ENCODE results near the gene FBN1. TPM values are rescaled to one million over a fixed set of nuclear protein-coding genes. Genes with fewer than 3 reads are reported as not detected.

The FBN1 gene
- total RNA-seq, 4 donors from 2014 or later, result 128 to 325 (median 215) TPM

DNA sequence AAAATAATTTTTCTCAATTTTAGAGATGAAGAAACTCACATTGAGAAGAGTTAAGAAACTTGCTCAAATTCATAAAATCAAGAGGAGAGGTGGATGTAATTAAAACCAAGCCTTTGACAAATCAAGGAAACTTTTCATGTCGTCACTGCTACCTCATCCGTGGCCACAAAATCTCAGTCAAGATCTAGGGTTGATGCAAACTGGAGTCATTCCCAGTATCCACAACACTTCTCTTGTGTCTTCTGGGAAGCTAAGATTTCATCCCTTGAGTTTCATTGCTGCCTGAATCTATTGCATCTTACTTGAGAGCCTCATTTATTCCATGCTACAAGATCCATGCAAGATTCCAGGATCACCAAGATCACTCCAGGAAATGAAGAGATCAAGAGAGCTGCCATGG is 5.4 kb upstream of the FBN1 start:
- TF ChIP-seq, protein P1, sequence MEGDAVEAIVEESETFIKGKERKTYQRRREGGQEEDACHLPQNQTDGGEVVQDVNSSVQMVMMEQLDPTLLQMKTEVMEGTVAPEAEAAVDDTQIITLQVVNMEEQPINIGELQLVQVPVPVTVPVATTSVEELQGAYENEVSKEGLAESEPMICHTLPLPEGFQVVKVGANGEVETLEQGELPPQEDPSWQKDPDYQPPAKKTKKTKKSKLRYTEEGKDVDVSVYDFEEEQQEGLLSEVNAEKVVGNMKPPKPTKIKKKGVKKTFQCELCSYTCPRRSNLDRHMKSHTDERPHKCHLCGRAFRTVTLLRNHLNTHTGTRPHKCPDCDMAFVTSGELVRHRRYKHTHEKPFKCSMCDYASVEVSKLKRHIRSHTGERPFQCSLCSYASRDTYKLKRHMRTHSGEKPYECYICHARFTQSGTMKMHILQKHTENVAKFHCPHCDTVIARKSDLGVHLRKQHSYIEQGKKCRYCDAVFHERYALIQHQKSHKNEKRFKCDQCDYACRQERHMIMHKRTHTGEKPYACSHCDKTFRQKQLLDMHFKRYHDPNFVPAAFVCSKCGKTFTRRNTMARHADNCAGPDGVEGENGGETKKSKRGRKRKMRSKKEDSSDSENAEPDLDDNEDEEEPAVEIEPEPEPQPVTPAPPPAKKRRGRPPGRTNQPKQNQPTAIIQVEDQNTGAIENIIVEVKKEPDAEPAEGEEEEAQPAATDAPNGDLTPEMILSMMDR (IDR thresholded peaks at IDR 0.05; ENCODE audit: low read depth), result no peak

DNA sequence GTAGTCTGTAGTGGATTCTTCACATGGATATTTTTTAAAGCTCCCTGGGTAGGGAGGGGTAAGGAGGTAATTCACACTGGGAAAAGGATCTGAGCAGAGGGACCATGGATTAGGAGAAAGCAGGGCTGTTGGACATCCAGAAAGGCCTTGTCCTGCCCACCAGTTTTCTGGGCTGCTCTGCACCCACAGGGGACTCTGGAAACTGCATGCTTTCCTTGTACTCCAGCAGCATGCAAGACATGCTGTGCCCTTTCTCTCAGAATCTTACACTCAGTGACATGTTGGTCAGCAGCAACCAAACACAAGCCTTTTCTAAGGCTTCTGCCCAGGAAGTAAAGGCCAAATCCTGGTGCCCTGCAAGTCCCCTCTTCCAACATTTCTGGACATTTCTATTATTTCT is 2.5 kb upstream of the FBN1 start:
- TF ChIP-seq, protein P1 (IDR thresholded peaks at IDR 0.05; ENCODE audit: low read depth), result no peak

DNA sequence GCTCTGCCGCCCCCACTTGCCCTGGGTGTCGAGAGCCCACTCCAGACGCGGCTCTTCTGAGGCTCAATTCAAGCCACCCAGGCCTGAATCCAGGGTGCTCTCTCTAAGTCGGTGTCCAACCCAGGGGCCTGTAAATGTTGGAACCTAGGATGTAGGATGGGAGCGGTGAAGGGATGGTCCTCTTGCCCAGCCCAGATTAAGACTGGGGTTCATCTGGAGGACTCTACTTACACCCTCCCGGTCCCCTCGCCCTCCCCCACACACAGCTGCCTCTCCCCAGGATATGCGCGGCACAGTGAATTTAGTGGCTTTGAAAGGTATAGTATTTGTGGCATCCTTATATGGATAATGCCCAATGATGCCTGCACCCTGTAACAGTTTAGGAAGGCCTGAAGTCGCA is 822 bp upstream of the FBN1 start:
- TF ChIP-seq, protein P1 (IDR thresholded peaks at IDR 0.05; ENCODE audit: low read depth), result no peak

DNA sequence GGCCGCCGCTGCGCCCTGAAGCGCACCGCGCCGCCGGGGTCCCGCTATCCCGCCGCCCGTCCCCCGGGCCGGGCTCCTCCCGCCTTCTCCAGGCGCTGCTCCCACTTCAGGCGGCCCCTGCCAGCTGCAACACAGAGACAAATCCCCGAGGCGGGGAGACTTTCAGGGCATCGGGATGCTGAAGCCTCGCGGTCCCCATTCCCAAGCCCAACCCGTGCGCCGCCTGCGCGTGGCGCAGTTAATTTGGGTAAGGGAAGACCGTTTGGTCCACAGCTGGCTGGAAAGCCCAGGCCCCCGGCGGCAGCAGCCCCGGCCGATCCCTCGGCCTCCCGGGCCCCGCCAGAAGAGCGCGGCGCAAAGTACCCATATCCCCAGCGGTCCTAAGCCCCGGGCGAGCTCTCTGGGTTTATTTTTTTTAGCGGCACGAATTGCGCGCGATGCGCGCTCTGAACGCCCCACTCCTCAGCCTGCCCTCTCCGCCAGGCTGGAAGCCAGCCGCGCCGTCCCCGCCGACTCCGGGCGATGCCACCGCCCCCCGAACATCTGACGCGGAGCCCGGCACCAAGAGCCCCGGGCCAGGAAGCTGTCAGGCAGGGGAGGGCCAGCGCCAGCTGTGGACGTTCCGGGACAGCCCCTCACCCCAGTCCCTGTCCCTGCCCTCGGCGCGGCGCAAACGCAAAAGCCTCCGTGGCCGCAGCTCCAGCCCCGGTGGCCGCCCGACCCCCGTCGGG is 517 bp downstream of the FBN1 start:
- TF ChIP-seq, protein P1 (IDR thresholded peaks at IDR 0.05; ENCODE audit: low read depth), result no peak

DNA sequence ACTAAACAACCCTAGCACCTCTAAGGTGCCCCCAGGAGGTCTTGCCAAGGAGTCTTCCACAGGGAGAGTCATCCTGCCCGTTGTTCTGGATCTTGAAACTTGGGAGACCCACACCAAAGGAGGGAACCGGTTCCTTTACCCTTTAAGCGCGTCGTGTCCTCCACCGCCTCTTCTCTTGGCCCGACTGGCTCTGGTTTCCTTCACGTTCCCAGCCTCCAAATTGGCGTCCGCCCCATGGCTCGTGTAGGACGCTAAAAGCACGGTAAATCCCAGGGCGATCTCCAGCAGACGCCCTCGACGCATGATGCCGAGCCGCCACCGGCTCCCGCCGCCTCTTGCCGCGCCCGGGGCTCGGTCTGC is 1.1 kb downstream of the FBN1 start:
- TF ChIP-seq, protein P1 (IDR thresholded peaks at IDR 0.05; ENCODE audit: low read depth), result no peak

DNA sequence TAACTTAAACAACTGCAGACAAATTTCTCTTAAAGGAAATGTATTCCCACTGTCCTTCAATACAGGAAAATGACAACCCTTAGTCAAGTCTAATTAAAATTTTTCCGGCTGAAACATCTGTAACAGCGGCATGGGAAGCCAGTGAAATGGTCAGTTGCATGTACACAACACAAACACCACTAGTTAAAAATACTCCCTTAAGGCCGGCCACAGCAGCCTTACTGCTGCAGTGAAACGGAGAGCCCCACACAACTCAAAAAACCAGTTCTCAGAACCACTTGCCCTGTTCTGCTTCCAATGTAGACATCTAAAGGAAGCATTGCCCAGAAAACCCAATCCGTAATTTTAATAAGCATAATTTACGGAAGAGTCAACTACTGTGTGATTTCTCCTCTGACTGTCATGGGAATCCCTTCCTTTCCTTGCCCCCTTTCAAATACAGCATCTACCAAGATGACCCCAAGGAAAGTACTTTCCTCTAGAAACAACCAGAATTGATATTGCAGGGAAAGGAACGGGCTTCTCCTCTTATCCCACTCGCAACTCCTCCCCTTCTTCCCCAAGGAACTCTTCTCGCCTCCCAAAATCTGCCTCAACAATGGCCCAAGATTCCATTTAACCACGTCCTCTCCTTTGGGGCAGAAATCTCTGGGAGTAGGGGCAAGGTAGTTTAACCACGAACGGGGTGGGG is 1.6 kb downstream of the FBN1 start:
- TF ChIP-seq, protein P1 (IDR thresholded peaks at IDR 0.05; ENCODE audit: low read depth), result no peak

DNA sequence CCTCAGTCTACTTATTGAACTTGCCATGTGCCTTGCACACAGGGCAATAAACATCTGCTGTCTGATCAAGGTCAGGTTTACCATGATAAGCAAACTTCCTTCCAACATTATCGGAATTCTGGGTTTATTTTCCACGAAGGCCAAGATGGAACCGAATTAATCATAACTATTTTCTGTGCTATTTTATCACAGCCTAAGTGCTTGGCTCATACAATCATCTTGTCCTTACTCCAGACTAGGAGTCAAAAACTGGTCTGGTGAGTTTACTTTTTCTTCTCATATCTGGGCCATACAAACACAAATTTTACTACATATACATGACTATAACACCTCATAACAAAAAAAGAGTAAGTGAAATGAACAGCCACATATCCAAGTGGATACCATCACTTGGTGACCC is 2.3 kb downstream of the FBN1 start:
- TF ChIP-seq, protein P1 (IDR thresholded peaks at IDR 0.05; ENCODE audit: low read depth), result no peak

Measured in subcutaneous adipose tissue (tissue), 4 donors.